Stimulated activated CD4-positive, alpha-beta T cell treated with anti-CD3 and anti-CD28 coated beads, Interleukin-12 subunit alpha, Interleukin-12 subunit beta, amount 100 ng/mL, for 48 hours (primary cell): ENCODE measurements around the gene TNIK.

Source experiments
- DNase-seq, 3 donors: peaks; one replicate each; pipeline ENCODE4 v3.0.0-alpha.2; 2020; ENCODE audit warnings: low read depth in 2 of 3, low spot score in 1 of 3

The TNIK gene

GRCh38 chr3:171057072-171057471, 403.1 kb downstream of the TNIK start:
- no peak for DNase-seq

- DNase-seq: no peak
Measured at GRCh38 chr3:171056528-171056927, 403.7 kb downstream of the TNIK start.

DNA sequence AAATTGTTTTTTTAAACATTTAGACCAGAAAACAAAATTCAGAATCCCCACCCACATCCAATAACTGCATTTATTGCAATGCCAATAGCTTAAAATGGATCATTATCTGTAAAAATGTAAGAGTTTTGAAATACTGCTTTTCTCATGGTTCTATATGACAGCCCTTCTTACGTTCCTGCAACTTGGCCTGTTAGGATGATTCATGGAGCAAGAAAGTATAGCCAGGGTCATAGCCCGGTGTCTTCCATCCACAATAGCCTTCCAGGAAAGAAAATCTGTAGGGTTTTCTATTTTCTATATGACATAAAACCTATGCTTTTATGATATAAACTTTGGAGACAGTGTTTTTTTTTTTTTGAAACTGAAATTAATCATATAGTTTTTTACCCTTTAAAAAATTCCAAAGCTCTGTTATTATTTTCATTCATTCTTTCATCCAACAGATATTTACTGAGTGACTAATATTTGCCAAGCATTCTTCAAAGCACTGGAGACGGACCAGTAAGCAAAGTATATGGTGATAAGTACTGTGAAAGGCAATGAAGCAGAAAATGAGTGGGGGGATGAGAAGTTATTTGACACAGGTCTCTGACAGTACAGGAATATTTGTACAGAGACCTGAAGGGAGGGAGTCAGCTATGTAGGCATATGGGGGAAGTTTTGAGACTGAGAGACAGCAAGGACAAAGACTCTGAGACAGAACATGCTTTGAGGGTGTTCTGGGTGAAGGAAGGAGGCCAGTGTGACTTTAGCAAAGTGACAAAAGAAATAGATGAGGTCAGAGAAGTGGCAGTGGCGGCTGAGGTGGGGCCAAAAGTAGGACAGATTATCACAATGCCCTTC, 404.6 kb downstream of the TNIK start:
- no peak for DNase-seq

DNA sequence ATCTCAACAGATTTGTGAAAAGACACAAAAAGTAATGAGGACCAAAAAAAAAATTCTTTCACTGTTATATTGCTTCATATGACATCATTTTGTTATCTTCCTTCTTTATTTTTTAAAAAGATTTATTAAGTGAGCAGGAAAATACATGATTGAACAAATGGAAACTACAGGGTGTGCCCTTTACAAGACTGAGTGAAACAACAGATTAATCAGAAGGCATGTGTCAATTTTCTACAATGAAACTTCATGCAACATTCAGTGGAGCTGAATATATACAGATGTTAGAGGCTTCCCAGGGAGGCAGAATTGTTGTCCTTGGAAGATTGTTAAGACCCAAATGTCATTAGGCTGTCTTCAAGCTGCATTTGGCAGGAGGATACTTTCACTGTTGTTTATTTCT, 405.3 kb downstream of the TNIK start:
- no peak for DNase-seq

GRCh38 chr3:171054231-171054630, 406.0 kb downstream of the TNIK start:
- no peak for DNase-seq

GRCh38 chr3:171049861-171050444, 410.3 kb downstream of the TNIK start:
- peak in 2 of 3 donors; percentile 3 to 27 for DNase-seq

DNA sequence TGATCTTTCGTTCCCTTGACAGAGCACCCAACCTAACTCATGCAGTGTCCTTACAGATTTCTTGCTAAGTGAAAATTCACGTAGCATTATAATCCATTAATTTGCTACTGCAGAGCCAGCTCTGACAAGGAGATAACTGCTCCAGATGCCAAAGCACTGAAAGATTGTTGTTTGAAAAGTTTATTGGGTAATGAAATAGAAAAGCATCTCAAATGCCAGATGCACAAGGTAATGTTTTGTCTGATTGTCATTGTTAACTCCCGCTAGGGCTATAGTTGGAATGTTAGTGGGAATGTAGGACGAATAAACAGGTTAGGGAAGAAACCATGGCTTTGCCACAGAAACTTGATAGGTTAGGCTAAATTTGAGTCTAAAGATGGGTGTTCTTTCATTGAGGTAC, 413.4 kb downstream of the TNIK start:
- DNase-seq: no peak

DNA sequence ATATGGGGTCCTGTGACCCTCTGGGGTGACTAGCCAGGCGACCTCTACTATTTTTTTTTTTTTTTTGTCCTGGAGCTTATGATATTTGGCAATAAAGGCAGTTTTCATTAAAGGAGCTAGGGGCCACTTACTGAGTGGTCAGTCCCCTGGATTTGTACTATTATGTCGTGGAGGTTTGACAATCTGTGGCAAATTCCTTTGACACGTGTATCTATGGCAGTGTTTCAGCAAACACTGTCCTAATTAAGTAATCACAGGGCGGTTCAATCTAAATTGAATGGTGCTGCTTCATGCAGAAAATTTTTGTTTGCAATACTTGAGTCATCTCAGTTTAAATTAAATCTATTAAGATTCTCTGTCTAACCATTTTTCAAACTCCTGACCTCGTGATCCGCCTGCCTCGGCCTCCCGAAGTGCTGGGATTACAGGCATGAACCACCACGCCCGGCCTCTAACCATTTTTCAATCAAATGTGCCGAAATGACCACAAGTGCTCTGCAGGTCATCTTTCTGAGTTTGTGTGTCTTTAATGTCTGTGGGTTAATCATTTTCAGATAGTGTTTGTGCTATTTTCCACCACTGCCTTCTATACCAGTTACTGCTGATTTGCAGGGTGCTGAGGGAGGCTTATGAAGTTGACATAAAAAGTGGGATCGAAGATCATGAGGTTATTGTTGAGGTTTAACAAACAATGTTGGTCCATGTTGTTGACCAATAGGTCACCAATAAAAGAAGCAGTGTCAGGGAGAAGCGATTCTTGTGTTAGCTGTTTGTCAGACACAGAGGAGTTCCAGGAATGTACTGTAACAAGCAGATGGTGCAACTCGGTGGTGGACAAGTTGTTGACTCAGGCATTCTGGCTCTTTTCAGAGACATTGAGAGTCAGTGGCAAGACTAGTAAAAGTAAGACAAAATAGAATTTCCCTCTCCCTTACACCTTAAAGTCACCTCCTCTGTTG, 415.1 kb downstream of the TNIK start:
- no peak for DNase-seq

- DNase-seq: no peak
Measured at GRCh38 chr3:171044384-171044783, 415.8 kb downstream of the TNIK start.

- DNase-seq: no peak
Measured at GRCh38 chr3:171039674-171040073, 420.5 kb downstream of the TNIK start.

- no peak for DNase-seq
Measured at GRCh38 chr3:171038342-171038741, 421.9 kb downstream of the TNIK start.

DNA sequence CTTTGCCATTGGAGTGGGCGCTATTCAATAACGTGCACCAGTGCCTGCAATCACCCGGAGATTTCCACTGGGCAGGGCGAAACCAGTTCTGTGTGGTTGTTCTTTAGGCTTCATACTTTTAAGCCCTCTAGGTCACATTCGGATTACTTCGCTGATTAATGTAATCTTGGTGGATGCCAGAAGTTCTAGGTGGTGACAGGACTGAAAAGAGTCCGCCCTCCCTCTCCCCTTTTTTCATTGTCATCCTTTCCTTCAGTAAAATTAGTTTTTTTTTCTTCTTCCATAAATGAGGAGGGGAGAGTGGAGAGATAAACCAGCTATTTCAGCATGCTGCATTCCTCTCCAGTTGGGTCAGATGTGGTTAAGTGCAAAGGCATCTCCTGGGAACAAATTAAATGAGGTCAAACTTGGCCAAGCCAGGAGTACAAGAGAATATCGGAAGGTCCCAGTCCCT, 431.4 kb downstream of the TNIK start:
- no peak for DNase-seq

- peak; percentile 46 to 52 (median 46) for DNase-seq
Measured at GRCh38 chr3:171028025-171028778, 432.0 kb downstream of the TNIK start.

- no peak for DNase-seq
Measured at GRCh38 chr3:171026597-171027293, 433.5 kb downstream of the TNIK start, which contains the start of gene SLC2A2. SLC2A2 (minus strand) TSS chr3:171026720; CDS start chr3:171026670, 50 bp downstream.

- no peak for DNase-seq
Measured at GRCh38 chr3:171023566-171023965, 436.6 kb downstream of the TNIK start.

- no peak for DNase-seq
Measured at GRCh38 chr3:171021377-171021776, 438.8 kb downstream of the TNIK start.

GRCh38 chr3:171018156-171018935, 441.9 kb downstream of the TNIK start:
- no peak for DNase-seq

DNA sequence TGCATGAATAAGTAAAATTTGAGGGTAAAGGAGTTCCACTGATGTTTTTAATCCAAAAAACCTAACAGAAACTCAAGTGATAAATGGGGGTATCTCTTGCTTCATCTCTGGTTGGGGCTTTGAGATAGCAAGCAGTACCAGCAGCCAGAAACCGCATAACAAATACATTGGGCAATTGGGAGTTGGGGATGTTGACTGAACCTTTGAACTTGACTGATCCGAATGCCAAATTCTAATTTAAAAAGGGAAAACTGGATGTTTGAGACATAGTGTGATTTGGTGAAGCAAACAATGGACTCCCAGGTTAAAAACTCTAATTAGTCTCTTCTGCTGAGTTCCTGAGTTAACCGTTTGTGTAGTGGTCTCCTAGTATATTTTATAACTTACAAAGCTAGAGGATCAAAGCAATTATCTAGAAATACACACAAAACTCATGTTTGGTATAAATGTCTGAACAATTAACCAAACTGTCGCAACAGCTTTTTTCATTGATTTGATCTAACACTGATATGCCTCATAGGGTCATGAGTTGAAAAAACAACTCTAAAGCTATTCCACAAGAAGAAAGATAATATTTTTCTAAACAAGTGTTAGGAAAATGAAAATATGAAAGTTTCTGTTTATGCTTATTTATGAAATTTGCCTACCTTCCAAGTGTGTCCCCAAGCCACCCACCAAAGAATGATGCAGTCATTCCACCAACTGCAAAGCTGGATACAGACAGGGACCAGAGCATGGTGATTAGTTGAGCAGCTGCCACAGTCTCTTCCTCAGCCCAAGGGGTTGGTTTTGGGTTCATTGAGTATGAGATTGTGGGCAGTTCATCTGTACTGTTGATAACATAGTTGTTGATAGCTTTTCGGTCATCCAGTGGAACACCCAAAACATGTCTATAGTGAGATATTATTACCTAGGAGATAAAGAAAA, 446.1 kb downstream of the TNIK start:
- DNase-seq: no peak
